Stimulated activated CD8-positive, alpha-beta memory T cell treated with anti-CD3 and anti-CD28 coated beads, Interleukin-15, amount 100 ng/mL, for 4 hours (primary cell): ENCODE data around the gene RNF26.

Experiments
- DNase-seq, 2 donors: peaks; one replicate each; pipeline ENCODE4 v3.0.0-alpha.2; 2020; ENCODE audit warnings: low read depth in 2 of 2

RNF26 gene

DNA sequence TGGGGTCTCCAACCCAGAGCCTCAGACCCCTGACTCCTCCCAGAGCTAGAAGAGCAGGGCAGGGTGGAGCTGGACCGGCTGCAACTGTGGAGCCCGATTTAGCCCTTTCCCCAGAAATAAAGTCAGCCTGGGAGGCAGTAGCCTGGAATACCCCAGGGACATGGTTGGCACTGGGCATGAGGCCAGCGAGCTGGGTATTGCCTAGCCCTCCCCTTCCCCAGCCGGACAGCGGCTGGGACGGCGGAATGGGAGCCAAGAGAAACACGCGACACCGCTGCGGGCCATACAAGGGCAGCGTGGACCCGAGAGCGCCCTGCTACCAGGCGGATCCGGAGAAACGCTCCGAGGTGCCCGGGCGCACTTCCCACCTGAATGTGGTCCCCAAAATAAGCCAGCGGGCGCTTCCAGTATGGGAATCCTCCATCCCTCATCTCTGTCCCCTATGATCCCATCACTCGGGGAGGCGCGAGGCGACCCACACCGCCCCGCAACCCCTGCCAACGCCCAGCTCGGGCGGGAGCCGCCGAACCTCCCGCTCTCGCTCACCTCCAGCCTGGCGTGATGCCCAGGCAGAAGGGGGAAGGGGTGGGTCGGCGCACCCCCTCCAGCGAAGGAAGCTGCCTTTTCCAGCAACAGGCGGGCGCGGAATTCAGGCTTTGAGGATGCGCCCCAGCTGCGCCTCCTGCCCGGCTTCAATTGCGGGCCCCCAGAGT is 18.2 kb upstream of the RNF26 start:
- DNase-seq = no peak

DNA sequence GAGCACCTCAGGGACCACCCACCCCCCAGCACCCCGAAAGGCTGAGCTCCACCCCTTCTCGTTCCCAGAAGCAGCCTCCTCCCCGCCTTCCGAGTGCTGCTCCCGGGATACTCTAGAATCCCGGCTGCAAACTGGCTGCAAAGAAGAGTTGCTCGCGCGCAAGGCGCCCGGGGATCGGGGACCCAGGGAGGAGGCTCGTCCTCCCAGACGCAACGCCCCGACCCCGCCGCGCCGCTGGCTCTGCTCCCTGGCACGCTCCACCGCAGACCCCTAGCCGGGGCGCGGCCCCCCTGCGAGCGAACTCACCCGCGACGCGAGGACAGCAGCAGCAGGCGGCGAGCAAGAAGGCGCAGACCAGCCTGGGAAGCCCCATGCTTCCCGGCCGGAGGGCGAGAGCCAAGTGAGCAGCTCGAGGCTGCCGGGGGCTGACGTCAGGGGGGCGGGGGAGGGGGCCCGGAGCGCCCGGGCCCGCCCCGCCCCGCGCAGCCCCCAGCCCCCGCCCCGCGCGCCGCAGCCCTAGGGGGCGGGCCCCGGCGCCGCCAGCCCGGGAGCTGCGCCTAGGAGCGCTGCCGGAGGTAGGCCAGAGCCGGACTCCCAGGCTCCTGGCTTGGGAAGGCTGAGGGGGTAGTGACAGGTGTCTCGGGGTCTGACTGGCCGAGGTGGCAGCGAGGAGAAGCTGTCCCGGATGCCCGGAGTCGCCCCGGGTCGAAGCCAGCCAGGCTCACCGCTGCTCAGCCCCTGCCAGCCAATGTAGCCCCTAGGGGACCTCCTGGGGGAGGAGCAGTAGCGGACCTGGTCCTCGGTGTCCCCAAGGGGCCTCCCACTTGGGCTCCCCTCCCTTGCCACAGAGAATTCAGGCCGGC is 17.4 kb upstream of the RNF26 start, which contains the start of gene MCAM:
Gene MCAM, minus strand, starts transcription at position 402 of the 863 bp plus-strand sequence. Its CDS starts 29 bp downstream, at position 373.
- DNase-seq = no peak

DNA sequence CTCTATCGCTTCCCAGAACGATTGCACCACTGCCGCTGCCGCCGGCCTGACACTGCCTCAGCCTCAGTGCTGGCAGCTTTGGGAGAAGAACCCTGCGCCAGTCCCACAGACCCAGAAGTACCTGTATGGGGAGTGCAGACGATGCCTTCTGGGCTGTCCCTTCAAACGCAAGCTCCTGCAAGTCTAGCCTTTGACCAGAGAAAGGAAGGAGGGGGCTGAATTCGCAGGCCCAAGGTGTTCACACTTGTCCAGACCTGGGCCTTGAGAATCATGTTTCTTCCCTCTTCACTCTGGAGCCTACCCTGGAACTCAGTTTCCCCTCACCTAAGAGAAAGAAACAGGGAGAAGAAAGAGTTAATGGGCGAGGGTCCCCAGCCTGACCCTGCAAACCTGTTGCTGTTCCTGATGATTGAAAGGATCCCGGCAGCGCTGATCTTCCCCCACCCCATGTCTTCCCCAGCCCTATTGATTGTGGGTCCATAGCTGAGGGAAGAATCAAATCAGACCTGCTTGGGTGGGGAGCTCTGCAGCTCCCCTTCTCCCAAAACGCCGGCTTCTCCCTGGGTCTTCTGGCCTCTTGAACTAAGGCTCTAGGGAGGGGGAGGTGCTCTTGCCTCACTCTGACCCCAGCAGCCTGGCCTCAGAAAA is 16.6 kb upstream of the RNF26 start:
- no peak for DNase-seq

DNA sequence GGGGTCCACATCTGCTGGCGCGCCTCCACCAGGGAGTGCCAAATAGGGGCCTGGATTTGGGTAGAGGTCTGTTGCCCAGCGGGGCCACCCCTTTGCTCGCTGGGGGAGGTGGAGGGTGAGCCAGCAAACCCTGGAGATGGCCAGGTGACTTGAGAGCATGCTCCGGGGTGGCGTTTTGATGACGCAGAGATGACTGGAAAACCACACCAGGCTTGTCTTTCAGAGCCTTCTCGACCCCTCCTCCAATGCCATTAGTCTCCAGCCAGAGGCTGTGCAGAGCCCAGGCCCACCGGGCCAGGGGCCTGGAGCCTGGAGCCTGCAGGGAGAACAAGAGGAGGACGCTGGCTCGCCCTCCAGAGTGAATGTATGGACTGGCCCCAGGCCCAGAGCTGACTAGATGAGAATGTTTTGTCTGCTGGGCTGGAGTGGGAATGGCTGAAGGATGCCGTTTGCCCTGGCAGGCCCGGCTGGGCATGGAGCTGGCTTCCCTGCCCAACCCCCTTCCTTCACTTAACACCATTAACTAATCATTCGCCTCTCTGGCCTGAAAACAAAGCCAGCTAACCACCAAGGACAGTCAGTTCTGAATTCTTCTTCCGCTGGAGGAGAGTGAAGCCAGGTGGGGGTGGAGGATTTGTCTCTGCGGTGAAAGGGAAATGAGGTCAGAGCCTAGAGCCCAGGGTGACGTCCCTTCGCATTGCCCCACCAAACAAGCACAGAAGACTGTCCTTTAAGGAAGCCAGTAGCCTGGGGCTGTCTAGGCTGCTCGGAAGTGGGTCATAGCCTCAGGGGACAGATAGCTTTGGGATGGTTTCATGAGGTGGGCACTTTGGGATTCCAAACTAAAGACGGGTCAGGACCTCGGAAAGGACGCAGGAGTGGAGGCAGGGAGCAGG is 15.8 kb upstream of the RNF26 start:
- no peak for DNase-seq

DNA sequence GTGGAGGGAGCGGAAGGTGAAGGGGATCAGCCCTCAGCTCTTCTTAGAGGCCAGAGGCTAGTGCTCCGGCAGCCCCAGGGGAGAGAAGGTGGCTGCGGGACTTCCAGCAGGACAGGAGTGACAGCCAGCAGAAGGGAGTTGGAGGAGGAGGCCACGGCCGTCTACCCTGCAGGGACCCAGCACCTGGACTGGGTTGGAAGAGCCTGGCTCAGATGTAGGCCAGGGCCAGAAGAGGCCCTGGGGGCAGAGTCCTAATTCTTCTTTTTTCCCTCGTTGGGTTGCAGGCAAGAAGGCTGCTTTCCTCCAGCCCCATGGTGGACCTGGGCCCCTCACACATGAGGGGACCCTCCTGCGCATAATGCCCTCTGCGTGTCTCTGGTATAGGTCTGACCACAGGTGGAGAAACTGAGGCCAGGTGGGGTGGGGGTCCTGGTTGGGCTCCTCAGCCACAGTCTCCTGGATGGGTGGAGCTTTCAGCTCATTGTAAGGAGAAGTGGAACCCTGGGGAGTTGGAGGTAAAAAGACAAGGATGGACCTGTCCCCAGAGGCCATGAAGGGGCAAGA is 15.1 kb upstream of the RNF26 start:
- no peak for DNase-seq

DNA sequence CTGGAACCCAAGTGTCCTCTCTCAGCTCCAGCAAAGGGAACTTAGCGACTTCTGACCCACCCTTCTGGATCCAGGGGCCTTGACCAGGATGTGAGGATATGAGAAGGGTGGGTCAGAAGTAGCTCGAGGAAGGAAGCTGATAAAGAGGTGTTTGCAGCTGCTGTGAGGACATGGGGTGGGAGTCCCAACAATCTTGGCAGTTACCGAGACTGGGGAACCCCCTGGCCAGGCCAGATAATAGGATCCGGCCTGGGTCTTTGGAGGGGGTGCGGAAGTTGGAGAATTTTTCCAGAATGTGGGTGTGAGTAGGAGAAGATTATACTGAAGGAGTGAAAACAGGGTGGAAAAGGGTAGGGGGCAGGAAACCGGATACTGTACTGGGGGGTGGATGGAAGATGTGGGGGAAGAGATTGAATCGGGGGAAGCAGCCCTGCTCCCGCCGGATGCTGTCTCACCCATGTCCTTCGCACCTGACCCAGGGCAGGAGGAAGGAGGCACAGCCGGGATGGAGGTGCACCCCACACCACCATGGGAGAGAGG is 14.6 kb upstream of the RNF26 start:
- DNase-seq = no peak

DNA sequence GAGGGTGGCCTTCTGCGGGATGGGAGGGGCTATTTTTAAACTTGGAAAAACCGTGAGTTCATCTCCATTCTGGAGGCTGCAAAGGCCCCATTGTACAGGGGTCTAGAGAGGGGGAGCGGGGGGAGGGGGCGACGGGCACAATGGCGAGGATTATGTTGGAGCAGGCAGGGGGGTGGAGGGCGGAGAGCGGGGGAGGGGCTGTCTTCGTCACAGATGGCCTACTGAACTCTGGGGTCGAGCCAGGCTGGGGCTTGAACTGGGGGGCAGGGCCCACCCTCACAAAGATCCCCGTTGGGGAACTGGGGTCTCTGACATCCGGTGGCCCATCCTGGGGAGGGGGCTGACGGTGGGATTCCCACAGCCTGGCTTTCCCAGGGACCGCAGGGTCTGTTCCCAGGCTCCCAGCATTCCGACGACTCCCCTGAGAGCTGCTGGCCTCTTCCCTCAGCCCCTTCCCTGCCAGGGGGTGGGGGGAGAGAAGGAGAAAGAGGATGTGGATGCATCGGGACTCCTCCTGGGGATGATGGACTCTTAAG is 14.0 kb upstream of the RNF26 start:
- DNase-seq = no peak

DNA sequence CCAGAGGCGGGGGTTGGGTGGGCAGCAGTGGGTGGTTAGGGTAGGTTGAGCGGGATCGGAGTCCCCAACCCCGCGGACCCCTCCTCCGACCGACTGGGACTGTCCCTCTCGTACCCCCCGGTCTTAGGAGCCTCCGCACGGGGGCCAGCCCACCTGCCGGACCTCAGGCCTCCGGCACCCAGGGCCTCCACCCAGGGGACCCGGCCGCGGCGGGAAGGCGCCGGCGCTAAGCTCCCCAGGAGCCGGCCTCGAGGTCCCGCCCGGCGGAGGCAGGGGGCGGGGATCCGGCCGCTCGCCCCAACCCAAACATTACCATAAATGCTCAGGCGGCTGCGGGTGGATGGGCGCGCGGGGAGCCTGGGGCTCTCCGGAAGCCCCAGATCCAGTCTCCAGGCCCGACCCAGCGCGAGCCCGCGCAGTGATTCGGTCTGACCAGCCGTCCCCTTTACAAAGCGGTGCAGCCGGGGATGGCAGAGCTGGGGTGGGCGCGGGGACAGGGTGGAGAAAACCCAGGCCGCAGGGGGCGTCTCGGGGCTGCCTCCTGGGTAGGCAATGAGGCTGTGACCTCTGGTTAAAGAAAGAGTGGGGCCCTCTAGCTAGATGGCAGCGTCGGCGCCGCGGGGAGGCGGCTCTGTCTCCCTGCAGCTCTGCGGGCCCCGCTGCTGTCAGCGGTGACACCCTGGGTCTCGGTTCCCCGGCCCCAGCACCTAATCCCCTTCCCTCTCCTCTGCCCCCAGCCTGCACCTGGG is 13.4 kb upstream of the RNF26 start:
- DNase-seq = no peak

DNA sequence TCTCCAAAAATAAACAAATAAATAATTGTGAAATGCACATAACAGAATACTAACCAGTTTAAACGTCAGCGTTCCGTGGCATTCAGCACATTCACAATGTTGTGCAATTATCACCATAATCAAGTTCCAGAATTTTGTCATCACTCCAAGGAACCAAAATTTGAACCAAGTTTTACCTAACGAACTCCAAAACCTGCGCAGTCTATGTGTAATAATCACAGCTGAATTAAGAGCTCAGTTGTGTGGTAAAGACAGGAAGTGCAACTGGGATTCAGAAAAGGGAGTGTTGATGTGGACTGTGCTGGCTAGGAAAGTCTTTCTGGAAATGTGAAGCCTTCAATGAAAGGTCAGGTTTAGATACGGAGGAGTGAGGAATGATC is 12.0 kb upstream of the RNF26 start:
- no peak for DNase-seq

DNA sequence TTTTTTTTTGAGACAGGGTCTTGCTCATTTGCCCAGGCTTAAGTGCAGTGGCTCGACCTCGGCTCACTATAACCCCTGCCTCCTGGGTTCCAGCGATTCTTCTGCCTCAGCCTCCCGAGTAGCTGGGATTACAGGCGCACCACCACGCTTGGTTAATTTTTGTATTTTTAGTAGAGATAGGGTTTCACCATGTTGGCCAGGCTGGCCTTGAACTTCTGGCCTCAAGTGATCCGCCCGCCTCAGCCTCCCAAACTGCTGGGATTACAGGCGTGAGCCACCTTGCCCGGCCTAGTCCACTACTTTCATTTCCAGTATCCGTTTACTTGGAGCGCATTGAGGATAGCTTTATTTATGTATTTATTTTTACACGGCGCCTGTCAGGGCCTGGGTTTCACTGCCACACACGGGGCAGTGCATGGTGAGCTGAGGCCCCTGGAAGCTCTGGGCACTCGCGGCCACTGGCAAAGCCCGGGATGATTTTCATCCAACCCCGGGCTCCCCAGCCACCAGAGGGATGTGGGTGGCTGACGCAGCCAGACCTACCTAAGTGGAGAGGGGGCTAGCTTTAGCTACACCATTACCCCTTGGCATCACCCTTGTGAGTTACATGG is 11.3 kb upstream of the RNF26 start:
- no peak for DNase-seq

DNA sequence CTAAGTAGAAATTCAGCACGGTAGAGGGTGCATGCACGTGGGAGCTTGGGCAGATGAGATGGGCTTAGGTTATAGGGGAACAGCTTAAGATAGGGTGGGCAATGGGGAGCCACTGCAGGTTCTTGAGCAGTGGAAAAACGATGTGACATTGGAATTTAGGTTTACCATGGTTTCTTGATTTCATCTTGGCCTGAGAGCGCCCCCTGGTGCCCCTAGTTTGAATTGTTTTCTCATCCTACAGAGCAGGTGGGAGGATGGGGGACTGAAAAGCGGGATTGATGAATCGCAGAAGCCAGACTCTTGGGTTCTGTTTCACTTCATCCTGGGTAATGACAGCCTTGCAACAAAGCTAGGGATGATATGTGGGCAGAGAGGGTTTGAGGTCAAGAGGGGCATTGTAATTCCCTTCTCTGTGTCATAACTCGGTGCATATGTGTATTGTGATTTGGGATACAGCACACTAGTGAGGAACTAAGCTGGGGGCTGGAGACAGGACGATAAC is 10.7 kb upstream of the RNF26 start:
- peak in 1 of 2 donors; percentile 55 for DNase-seq

DNA sequence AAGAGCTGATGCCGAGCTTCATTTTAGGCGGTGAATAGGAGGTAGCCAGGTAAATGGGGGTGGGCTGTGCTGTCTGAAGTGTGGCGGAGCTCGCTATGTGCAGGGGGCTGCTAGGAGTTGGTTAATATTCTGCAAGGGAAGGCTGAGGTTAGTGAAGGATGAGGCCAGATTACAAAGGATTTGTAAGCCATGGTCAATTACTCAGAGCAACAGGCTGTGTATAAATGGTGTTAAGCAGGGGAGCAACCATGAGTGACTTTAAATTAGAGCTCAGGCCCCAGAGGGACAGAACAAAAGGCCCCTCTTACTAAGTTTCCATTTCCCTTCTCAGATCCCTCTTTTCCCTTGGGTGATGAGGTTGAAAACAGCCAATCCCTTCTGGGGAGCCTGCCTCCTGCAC is 10.1 kb upstream of the RNF26 start:
- no peak for DNase-seq

DNA sequence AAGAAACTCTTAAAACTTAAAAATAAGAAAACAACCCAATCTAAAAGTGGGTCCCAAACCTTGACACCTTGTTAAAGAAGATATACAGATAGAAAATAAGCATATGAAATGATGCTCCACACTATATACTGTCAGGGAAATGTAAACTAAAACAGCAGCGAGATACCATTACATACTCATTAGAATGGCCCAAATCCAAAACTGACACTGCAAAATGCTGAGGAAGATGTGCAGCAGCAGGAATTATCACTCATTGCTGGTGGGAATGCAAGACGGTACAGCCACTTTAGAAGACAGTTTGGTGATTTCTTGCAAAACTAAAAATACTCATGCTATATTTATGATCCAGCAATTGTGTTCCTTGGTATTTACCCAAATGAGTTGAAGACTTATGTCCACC is 5.0 kb upstream of the RNF26 start:
- DNase-seq = no peak

DNA sequence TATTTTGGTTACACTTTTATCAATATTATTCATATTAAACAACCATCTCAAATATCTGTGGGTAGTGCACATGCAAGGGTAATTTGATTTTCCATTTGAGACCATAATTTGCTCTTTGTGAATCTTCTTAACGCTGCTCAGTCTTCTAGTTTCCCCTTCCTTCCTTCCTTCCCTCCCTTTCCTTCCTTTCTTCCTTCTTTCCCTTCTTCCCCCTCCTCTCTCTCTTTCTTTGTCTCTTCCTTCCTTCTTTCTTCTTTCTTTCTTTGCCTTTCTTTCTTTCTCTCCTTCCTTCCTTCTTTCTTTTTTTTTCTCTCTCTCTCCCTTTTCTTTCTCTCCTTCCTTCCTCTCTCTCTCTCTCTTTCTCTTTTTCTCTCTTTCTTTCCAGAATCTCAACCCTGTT is 4.1 kb upstream of the RNF26 start:
- DNase-seq = no peak

DNA sequence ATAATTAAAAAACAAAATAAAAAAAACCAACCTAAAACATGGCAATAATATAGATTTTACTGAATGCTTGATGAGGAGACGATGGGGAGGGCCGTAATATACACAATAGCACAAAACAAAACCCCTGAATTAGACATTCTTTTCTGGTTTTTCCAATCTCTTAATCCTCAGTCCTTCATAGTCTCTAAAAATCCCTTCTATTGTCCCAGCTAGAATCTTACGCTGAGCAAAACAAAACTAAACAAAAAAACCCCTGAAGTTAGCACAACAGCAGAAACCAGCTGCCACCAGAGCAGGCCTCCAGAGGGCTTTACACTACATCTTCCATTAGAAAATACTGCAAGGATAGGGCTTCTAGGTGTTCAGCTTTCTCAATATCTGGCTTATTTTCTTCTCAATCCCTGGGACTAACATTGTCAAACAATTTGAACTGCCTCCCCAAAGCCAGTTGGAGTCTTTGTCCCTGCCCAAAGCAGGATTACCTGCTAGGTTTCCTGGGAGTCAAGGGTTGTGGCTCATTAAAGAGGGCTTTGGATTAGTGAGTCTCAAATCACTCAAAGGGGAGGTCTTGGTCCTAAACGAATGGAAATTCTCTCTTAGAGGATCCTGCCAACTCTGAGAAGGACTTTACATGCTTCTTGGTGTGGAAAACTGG is 2.1 kb upstream of the RNF26 start:
- no peak for DNase-seq

DNA sequence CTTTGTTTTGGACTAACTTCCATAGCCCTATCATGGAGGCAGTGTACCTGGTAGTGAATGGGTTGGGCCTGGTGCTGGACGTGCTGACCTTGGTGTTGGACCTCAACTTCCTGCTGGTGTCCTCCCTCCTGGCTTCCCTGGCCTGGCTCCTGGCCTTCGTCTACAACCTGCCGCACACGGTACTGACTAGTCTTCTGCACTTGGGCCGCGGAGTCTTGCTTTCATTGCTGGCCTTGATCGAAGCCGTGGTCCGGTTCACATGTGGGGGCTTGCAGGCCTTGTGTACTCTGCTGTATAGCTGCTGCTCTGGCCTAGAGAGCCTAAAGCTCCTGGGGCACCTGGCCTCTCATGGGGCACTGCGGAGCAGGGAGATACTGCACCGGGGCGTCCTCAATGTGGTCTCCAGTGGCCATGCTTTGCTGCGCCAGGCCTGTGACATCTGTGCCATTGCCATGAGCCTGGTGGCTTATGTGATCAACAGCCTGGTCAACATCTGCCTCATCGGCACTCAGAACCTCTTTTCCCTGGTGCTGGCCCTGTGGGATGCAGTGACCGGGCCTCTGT is 846 bp downstream of the RNF26 start:
- no peak for DNase-seq

DNA sequence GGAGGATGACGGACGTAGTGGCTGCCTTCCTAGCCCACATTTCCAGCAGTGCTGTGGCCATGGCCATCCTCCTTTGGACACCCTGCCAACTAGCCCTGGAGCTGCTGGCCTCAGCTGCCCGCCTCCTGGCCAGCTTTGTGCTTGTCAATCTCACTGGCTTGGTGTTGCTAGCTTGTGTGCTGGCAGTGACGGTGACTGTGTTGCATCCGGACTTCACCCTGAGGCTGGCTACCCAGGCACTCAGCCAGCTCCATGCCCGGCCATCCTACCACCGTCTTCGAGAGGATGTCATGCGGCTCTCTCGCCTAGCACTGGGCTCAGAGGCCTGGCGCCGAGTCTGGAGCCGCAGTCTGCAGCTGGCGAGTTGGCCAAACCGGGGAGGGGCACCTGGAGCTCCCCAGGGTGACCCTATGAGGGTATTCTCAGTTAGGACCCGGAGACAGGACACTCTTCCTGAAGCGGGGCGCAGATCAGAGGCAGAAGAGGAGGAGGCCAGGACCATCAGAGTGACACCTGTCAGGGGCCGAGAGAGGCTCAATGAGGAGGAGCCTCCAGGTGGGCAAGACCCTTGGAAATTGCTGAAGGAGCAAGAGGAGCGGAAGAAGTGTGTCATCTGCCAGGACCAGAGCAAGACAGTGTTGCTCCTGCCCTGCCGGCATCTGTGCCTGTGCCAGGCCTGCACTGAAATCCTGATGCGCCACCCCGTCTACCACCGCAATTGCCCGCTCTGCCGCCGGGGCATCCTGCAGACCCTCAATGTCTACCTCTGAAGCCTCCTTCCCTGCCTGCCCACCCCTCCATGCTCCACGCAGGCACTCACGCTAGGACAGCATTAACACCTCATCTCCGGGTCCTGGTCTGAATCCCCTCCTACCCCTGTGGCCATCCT is 1.6 kb downstream of the RNF26 start:
- DNase-seq = no peak
